Central memory CD8-positive, alpha-beta T cell (primary cell): Measurements from ENCODE around the gene SLC22A23.

Source experiments
- ATAC-seq: fragments of 150-1000 bp; cut with Tn5 transposase; replicated peaks from 2 replicates; pipeline ENCODE4 v1.10.0; 2022; ENCODE audit warnings: mild to moderate bottlenecking, moderate FRiP score, moderate number of reproducible peaks; ENCODE audit not compliant: poor library complexity, severe bottlenecking; ENCODE audit errors: extremely low read depth
- DNase-seq, 2 donors: peaks; one replicate each; pipeline ENCODE4 v3.0.0; 2021; ENCODE audit warnings: low spot score in 2 of 2
- H3K27ac Mint-ChIP-seq: one replicate; pipeline ENCODE4 v1.8.0; 2022; ENCODE audit warnings: low read depth, mild to moderate bottlenecking, moderate library complexity, mixed read lengths
- H3K27me3 Mint-ChIP-seq: one replicate; pipeline ENCODE4 v1.8.0; 2022; ENCODE audit warnings: mixed read lengths
- H3K36me3 Mint-ChIP-seq: one replicate; pipeline ENCODE4 v1.8.0; 2022; ENCODE audit warnings: mild to moderate bottlenecking, moderate library complexity, mixed read lengths; ENCODE audit not compliant: insufficient read depth
- H3K4me1 Mint-ChIP-seq: one replicate; pipeline ENCODE4 v1.8.0; 2022; ENCODE audit warnings: mixed read lengths
- H3K4me3 Mint-ChIP-seq: one replicate; pipeline ENCODE4 v1.8.0; 2022; ENCODE audit warnings: mild to moderate bottlenecking, moderate library complexity, mixed read lengths
- H3K9me3 Mint-ChIP-seq: one replicate; pipeline ENCODE4 v1.8.0; 2022; ENCODE audit warnings: mixed read lengths

Gene SLC22A23

DNA sequence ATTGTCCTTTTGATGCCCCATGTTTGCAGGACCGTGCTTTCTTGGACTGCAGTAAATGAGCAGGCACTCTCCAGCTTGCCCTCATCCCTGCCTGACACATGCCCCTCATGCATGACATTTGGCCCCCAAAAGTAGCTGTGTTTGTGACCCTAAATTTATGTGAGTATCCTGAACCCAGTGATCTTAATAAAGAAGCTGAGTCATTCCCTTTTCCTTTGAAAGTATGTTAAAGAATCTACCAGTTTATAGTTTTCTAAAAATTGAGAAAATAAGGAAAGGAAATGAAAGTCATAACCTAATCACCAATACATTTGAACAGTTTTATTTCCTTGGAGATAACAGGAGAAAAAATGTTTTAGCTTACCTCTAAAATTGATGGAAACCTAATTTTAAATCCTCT, 3.4 kb upstream of the SLC22A23 start:
- DNase-seq (no peak), ATAC-seq (no peak)
- Mint-ChIP-seq H3K9me3 (no peaks in the 10 kb centered on the region), H3K27me3 (peaks cover 71% of the 10 kb centered on the region), H3K27ac (no peak overlapping the region), H3K4me3 (no peak overlapping the region), H3K36me3 (peaks cover 6% of the 10 kb centered on the region), H3K4me1 (peaks cover 7% of the 10 kb centered on the region)

DNA sequence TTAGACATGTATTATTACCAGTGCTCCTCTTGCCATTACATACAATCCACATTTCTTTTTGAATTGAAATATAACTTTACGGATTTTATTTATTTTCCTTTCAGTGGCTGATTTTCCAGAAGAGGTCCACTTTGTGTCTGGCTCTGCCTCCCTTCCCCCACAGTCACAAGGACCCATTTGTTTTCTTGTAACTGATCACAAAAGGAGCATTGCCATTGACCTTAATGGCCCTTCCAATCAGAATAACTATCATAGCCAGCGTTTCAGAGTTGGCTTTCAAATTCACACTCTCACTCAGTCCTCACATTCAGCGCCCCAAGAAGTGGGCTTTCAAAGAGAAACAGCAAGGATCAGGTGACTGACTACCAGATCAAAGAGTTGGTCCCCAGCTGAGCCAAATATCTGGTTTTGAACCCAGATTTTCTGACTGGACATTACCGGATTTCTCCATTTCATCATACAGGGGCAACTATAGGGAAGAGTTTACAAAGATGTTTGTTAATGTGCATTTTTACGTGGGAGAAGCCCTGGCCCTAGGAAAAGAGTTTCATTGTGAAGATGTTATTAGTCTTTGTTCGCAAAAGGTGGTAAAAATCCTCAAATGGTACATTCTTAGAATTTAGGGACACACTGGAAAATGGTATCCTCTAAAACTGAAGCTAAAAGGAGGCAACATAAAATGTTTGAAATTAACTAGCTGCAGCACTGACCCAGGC, 2.0 kb upstream of the SLC22A23 start:
- Mint-ChIP-seq H3K27ac (no peak overlapping the region), H3K4me3 (no peak overlapping the region), H3K27me3 (peaks cover 62% of the 10 kb centered on the region), H3K9me3 (no peaks in the 10 kb centered on the region), H3K36me3 (peaks cover 6% of the 10 kb centered on the region), H3K4me1 (peaks cover 7% of the 10 kb centered on the region)
- ATAC-seq (no peak), DNase-seq (no peak)

DNA sequence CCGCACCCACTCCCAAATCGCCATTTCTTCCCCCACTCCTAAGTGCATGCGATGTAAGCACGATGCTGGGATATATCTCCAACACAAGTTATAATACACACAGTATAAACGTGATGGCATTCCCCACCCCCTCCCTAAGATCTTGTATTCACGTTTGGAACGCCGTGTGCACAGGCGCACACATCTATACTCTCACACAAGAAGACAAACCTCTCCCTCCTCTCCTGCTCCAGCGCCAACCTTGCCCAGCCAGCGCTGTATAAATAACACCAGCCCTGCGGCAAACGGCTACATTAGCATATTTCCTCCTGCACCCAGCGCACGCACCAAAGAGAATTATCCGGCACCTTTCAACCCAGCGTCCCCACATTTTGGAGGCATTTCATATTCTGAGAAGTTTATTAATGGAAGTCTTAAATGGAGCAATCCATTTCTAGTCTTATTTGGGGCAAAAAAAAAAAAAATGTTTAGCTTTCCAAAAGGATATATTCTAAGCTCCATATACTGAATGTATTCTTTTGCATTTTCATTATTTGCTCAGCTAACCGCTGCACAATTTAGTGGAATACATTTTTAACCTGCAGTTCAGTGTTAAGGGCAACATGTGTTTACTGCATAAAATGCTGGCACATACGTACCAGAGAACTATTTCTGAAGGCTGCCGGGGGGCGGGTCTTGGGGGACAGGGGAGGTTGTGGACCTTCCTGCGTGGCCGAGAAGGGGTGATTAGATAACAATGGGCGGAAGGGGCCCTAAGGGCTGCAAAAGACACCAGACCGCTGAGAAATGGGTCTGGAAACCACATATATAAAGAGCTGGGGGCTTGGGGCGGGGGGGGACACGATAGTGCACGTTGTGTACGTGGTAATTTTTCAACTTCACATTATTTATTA, 1.1 kb upstream of the SLC22A23 start:
- Mint-ChIP-seq H3K4me3 (peak overlapping the region; percentile 74), H3K27me3 (peaks cover 55% of the 10 kb centered on the region), H3K27ac (no peak overlapping the region), H3K4me1 (peaks cover 7% of the 10 kb centered on the region), H3K9me3 (no peaks in the 10 kb centered on the region), H3K36me3 (peaks cover 6% of the 10 kb centered on the region)
- DNase-seq (no peak), ATAC-seq (no peak)

DNA sequence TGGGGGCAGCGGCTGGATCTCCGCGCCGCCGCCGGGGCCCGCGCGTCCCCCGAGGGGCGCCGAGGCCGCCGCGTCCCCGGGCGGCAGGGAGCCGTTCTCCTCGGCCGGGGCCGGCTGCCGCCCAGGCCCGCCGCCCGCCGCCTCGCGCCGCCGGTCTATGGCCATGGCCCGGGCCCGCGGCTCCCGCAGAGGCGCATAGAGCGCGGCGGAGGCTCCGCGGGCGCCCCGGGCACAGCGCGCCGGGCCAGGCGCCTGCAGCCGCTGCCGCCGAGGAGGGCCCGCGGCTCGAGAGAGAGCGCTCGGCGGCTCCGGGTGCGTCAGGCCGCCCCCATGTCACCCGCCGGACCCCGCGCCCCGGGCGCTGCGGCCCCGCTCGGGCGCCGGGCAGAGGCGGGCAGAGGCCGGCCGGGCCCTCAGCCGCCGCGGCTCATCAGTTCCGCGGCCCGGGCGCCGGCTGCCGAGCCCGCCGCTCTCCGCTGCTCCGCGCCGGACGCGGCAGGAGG, 404 bp downstream of the SLC22A23 start:
- Mint-ChIP-seq H3K4me3 (no peak overlapping the region), H3K9me3 (no peaks in the 10 kb centered on the region), H3K4me1 (peaks cover 7% of the 10 kb centered on the region), H3K36me3 (peaks cover 6% of the 10 kb centered on the region), H3K27me3 (peaks cover 40% of the 10 kb centered on the region), H3K27ac (no peak overlapping the region)
- DNase-seq (no peak), ATAC-seq (no peak)

DNA sequence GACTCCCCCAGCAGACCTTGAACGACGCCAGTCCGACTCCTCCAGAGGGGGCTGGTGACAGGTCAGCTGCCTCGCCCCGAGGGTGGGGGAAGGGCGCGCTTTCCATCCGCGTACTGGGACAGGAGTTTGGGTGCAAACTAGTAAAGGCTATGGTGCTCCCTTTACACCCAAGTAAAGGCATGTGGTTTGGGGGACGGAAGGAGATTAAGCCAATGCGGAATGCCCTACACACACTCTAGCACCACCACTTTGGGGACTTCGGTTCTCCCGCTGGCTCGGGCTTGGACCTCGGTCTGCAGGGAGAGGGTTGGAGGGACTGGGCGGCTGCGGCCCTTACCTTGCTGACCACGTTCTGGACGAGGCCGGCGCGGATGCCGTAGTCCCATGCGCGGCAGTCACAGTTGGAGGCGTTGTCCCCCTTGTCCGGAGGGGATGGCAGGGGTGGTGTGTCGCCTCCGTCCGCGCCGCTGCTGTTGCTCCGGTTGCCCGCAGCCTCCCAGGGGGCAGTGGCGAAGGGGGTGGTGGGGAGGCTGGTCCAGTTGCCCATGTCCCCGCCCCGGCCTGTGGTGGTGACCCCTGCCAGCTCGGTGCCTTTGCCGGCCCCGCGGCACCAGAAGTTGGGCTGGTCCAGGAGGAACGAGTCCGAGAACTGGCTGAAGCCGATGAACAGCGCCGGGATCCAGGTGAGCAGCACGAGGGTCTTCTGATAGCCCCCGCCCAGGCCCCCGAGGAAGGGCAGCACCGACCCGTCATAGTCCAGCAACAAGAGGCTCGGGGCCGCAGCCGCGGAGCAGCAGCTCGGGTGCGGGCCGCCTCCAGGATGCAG, 1.1 kb downstream of the SLC22A23 start:
- ATAC-seq = no peak
- H3K4me3 Mint-ChIP-seq = no peak overlapping the region
- no peak for DNase-seq

DNA sequence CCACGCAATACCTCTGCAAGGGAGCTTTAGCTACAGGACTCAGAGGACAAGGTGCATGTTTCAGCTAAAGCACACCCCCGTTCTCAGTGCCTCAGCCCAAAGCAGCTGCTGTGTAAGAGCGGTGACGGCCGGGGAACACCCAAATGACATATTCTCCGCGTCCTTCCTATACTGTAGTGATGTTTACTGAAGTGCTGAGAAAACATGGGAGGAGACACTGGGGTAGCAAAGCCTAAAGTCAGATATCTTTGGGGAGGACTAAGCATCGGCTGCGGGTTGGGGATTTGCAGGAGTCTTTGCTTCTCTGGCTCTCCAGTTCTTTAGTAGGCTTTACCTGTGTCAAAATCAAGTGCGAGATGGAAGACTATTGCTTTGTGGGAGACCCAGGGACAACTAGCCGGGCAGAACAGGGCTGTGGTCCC, 1.7 kb downstream of the SLC22A23 start:
- no peak for DNase-seq
- Mint-ChIP-seq H3K27me3 (peaks cover 31% of the 10 kb centered on the region), H3K27ac (no peak overlapping the region), H3K9me3 (no peaks in the 10 kb centered on the region), H3K4me1 (peaks cover 7% of the 10 kb centered on the region), H3K36me3 (peaks cover 6% of the 10 kb centered on the region), H3K4me3 (no peak overlapping the region)
- ATAC-seq = peak; percentile 29

More for the DNA sequence above, 1.1 kb downstream of the SLC22A23 start:
- peaks cover 7% of the 10 kb centered on the region for H3K4me1 Mint-ChIP-seq
- H3K27ac Mint-ChIP-seq = no peak overlapping the region
- H3K36me3 Mint-ChIP-seq = peaks cover 6% of the 10 kb centered on the region
- H3K27me3 Mint-ChIP-seq = peaks cover 34% of the 10 kb centered on the region
- no peaks in the 10 kb centered on the region for H3K9me3 Mint-ChIP-seq

DNA sequence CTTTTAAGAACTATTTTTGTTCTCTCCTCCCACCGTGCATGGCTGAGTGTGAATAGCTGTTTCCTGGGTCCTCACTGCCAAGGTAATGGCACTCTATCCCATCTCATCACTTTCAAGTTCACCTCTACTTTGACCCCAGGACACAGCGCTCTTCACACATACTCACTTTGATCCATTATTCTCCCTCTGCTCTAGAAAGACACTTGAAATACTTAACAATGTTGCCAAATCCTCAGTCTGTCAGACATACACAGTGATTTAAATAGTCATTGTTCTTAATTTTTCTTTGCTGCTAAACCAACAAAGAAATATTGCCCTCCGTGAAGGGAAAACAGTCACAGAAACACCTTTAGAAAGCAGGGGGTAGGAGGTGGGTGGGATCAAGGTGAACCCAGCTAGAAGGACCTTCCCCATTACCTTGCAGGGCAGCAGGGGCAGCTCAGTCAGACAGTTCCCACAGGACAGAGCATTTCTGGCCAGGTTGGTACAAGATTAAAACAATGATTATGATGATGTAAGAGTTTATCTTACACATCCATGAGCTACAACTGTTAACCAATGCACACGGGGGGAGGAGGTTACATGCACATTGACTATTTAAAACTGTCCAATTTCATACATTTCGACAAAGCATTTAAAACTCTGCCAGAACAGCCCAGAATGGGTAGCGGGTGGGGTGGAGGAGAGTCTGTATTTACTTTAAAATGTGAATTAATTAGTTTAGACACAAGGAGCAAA, 2.4 kb downstream of the SLC22A23 start:
- DNase-seq (no peak), ATAC-seq (no peak)
- H3K9me3 Mint-ChIP-seq = no peaks in the 10 kb centered on the region
- peaks cover 6% of the 10 kb centered on the region for H3K36me3 Mint-ChIP-seq
- peaks cover 7% of the 10 kb centered on the region for H3K4me1 Mint-ChIP-seq
- no peak overlapping the region for H3K27ac Mint-ChIP-seq
- H3K27me3 Mint-ChIP-seq = peaks cover 31% of the 10 kb centered on the region
- H3K4me3 Mint-ChIP-seq = no peak overlapping the region

DNA sequence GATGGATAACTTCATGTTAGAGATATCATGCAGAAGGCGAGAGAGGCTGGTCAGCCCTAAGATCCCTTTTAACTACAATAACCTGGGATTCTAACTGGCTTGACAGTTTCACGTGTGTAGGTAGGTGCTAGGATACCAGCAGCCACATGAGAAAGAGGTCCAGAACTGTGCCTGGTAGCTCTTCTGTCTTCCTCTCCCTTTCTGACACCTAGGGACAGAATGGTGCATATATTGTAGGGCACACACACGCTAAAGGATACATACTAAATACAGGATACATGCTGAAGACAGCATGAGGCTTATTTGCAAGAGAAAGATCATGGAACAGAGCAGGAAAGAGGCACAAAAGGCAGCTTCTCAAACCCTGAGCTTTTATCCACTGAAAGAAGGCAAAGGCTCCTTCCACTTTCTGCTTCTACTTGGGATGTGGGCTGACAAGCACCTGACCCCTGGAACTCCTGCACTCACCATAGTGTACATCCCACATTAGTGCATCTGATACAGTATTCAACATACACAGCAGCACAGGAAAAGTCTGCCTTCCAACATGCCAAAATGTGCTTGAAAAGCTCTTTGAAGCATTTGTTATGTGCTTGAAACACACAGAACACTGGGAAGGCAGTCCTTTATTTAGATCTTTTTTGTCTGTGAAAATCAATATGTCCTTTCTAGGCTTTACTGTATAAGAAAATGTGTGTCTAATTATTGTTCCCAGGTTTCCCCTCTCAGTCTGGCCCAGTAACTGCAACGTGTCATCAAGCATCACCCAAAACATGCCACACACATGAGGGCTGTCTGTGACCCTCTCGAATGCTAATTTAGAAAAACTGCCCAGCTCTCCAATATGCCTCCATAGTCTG, 3.2 kb downstream of the SLC22A23 start:
- ATAC-seq (no peak), DNase-seq (no peak)
- Mint-ChIP-seq H3K4me1 (peaks cover 7% of the 10 kb centered on the region), H3K36me3 (peaks cover 6% of the 10 kb centered on the region), H3K27me3 (peaks cover 31% of the 10 kb centered on the region), H3K9me3 (no peaks in the 10 kb centered on the region), H3K27ac (no peak overlapping the region), H3K4me3 (no peak overlapping the region)

DNA sequence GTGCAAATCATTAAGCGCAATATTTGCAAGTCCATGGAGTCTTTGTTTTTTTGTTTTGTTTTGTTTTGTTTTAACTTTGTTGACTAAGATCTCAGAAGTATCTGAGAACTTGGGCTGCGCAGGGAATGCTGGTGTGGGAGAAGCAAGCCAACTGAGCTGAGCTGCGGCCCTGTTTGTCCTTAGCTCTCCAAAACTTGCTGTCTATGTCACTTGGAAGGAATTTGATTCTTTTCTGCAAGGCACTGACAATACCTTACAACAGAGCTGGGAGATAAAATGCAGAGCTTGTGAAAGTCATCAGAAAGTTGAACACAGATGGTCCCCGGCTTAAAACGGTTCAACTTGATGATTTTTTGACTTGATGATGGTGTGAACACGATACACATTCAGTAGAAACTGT, 5.4 kb downstream of the SLC22A23 start:
- no peaks in the 10 kb centered on the region for H3K9me3 Mint-ChIP-seq
- no peaks in the 10 kb centered on the region for H3K4me1 Mint-ChIP-seq
- DNase-seq (no peak), ATAC-seq (no peak)
- peaks cover 21% of the 10 kb centered on the region for H3K27me3 Mint-ChIP-seq
- H3K4me3 Mint-ChIP-seq = no peak overlapping the region
- no peak overlapping the region for H3K27ac Mint-ChIP-seq
- H3K36me3 Mint-ChIP-seq = peaks cover 2% of the 10 kb centered on the region

DNA sequence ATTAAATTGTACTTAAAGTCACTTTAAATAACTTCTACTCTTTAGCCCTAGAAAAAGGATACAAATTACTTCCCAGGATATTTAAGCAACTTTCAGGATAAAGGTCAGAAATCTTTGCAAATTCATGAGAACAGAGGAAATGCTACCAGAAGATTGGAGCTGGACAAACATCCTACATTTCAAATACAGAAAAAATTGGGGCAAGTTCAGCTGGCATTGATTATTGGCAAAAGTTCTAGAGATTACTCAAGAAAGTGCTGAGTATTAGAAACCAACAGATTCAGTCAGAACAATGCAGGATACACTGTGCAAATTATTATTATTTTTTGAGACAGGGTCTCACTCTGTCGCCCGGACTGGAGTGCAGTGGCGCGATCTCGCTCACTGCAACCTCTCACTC, 6.0 kb downstream of the SLC22A23 start:
- H3K27me3 Mint-ChIP-seq = peaks cover 24% of the 10 kb centered on the region
- H3K4me3 Mint-ChIP-seq = no peak overlapping the region
- H3K9me3 Mint-ChIP-seq = no peaks in the 10 kb centered on the region
- no peak for DNase-seq
- no peak for ATAC-seq
- H3K4me1 Mint-ChIP-seq = no peaks in the 10 kb centered on the region
- H3K27ac Mint-ChIP-seq = no peak overlapping the region
- no peaks in the 10 kb centered on the region for H3K36me3 Mint-ChIP-seq

DNA sequence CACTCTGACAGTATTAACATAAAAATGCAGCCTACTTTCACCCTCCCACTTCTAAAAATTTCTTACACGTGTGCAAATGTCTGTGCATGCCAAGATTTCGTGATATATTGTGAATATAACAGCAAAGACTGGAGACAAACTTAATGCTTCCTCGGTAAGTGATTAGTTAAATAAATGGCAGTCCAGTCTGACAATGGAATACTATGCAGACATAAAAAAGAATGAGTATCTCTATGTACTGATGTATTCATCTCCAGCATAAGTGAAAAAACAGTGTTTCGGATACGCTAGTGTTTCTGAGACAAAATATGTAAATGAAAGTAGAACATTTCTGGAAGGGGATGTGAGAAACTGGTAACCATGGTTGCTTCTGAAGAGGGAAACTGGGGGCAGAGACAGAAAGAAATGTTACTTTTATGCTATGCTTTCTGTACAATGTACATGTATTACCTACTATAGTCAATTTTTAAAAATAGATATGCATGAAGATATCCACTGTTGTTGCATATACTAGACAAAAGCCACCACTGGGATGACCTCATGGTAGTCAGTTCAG, 7.0 kb downstream of the SLC22A23 start:
- H3K36me3 Mint-ChIP-seq = no peaks in the 10 kb centered on the region
- peaks cover 31% of the 10 kb centered on the region for H3K27me3 Mint-ChIP-seq
- no peaks in the 10 kb centered on the region for H3K9me3 Mint-ChIP-seq
- ATAC-seq (no peak), DNase-seq (no peak)
- no peak overlapping the region for H3K4me3 Mint-ChIP-seq
- no peak overlapping the region for H3K27ac Mint-ChIP-seq
- H3K4me1 Mint-ChIP-seq = no peaks in the 10 kb centered on the region
